HG02852 (cell line): ENCODE results near the gene DRD5.
A peak's percentile ranks its signal among the peaks of the same experiment; 100 is the strongest.

Source experiments
- ATAC-seq: cut with Tn5 transposase; IDR thresholded peaks from one replicate; pipeline ENCODE4 v1.9.1; 2021; ENCODE audit warnings: mild to moderate bottlenecking, moderate library complexity; ENCODE audit not compliant: unreplicated experiment

DRD5 gene

DNA sequence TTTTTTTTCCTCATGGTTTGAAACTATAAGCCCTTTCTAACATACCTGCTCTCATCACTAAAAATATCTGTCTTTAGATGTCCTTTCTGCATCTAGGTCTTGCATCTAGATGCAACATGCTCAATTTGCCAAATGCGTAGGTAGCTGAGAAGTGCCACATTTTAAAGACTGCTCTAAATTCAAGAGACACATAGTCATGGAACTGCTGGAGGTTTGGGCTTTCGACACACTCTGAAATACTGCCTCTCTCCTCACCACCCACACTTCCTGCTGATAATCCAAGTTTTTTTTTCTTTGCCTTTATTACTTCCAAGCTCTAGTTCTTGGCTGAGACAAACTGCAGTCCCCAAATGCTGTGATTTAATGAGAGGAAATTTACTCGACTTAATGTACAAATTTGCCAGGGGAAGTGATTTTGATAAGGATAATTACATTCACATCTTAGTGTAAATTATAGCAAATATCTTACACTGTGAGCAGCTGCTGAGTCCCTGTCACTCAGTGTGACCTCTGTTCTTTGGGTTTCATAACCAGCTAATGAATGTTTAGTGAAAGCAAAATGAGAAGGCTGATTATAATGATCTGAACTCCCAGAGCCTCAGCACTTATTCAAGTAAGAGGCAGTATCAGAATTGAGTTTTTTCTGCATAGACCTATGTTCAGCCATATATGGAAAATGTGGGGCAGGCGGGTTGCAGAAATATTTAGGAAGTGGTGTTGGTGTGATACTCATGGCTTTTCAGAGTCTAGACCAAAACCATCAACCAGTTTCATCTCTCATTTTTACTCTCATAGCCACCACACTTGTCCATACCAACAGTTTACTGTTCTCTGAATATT, 31.3 kb downstream of the DRD5 start:
- ATAC-seq = peak; percentile 85

DNA sequence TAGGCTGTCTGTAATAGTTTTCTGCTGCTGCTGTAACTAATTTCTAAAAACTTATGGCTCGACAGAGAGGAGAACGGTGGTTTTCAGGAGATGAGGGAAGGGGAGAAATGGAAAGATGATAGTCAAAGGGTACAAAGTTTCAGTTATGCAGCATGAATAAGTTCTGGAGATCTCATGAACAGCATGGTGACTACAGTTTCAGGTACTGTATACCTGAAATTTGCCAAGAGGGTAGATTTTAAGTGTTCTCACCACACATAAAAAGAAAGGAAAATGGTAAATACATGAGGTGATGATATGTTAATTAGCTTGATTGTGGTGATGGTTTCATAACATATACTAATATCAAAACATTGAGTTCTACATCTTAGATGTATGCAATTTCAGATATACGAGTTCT, 34.9 kb downstream of the DRD5 start:
- ATAC-seq = no peak

DNA sequence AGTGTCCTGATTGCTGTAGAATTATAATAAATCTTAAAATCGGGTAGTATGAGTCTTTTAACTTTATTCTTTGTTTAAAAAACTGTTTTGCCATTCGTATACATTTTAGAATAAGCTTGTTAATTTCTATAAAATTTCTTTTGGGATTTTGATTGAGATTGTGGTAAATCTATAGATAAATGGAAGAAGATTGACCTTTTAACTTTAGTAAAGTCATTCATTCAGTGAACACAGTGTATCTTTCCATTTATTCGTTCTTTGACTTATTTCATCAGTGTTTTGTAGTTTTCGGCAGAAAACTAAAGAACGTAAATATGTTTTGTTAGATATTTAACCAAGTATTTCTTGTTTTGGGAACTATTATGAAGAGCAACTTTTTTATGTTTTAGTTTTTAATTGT, 38.9 kb downstream of the DRD5 start:
- ATAC-seq = no peak

DNA sequence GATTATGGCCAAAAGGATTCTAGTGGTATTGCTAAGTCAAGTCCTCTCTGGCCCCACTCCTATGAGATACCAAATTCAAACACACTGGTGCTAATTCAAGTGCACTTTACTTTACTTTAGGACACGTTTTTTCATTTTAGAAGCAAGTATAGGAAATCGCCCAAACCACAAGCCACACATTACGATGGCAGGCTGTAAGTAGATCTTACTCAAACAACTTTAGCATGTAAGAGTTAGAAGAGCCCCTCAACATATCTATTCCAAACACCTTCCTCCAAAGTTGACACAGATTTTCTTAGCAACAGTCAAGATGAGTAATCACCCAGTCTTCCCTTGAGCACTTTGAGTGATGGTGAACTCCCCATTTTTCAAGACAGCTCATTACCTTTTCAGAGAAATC, 43.6 kb downstream of the DRD5 start:
- ATAC-seq = peak; percentile 67

DNA sequence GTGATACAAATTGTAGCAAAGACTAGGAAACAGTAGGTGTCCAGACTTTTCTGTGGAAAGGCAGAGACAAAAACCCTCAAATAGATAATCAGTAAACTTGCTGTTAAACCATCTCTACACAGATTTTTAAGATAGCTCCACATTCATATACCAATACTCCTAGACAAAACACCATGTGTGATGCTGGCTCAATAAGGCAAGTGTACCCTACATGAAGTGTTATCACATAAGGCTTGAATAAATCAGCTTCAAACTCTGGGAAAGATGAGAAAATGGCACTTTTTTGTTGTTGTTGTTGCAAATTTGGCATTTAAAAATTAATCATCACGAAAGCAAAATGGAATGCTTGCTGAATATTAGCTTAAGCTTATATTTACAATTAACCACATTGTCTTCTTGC, 45.1 kb downstream of the DRD5 start:
- ATAC-seq = no peak

DNA sequence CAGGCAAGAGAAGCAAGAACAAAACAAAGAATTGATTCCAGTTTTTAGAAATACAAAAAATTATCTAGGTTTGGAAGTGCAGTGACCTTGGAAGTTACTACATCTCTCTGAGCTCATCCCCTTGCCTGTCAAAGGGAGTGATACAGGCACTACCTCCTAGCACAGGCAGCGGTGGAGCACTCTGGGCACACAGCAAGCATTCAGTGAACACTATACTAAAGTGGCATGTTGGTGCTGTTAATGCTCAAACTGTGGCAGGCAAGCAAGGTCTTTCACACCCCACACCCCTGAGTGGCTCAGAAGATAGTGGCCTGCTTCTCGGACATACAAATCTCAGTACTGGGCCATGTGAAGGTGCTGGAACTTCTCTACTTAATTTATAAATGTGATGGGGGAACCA, 51.2 kb downstream of the DRD5 start:
- ATAC-seq = no peak

DNA sequence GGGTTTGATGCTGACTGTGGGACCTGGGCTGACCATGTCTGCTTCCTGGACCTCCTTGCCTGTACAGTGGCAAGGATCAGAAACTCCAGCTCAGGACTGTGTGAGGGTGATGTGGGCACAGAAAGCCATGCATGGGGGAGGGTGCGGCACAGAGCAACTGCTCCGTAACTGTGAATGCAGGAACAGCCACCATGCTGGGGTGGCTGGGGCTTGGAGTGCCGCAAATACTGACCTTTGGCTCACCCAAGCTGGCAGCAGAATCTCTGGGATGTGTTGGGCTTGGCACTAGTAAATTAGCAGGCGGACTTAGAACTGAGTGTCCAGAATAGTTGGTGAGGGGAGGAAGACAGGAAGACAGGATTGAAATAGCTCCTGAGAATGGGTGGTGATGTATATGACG, 52.0 kb downstream of the DRD5 start:
- no peak for ATAC-seq
